Adrenal gland (tissue), 5 donors: ENCODE measurements around the gene GRAMD2A.

ENCODE experiments used
- POLR2A ChIP-seq, 2 donors: fragments of 450-650 bp; IDR thresholded peaks; one replicate each; pipeline ENCODE4 v1.6.1; 2017; ENCODE audit warnings: antibody characterized with exemption in 2 of 2, mild to moderate bottlenecking in 2 of 2, moderate library complexity in 1 of 2
- TF ChIP-seq, protein P1 (sequence below), 6 experiments: fragments of 450-650 bp in 4 of 6; fragments of 200-600 bp in 2 of 6; sonication (generic) in 1 of 6; IDR thresholded peaks; 1 replicate in 5 of 6; 2 replicates in 1 of 6; pipeline versions ENCODE4 v1.5.1 to v1.8.0; 2016 to 2021; ENCODE audit warnings: antibody characterized with exemption in 6 of 6, mild to moderate bottlenecking in 2 of 6, moderate library complexity in 1 of 6
- donor health status: DM: no; HTN: no; CAD: no.

- TF ChIP-seq, protein P1, sequence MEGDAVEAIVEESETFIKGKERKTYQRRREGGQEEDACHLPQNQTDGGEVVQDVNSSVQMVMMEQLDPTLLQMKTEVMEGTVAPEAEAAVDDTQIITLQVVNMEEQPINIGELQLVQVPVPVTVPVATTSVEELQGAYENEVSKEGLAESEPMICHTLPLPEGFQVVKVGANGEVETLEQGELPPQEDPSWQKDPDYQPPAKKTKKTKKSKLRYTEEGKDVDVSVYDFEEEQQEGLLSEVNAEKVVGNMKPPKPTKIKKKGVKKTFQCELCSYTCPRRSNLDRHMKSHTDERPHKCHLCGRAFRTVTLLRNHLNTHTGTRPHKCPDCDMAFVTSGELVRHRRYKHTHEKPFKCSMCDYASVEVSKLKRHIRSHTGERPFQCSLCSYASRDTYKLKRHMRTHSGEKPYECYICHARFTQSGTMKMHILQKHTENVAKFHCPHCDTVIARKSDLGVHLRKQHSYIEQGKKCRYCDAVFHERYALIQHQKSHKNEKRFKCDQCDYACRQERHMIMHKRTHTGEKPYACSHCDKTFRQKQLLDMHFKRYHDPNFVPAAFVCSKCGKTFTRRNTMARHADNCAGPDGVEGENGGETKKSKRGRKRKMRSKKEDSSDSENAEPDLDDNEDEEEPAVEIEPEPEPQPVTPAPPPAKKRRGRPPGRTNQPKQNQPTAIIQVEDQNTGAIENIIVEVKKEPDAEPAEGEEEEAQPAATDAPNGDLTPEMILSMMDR (IDR thresholded peaks at IDR 0.05): no peak
- no peak for TF ChIP-seq POLR2A (IDR thresholded peaks at IDR 0.05)
Observed at GRCh38 chr15:72197460-72198355, at the start of gene GRAMD2A.
